ENCODE results near the gene ELFN2.

ELFN2 gene

GRCh38 chr22:37320726-37321677, 106.3 kb downstream of the ELFN2 start:
- Histone ChIP-seq H3K79me2 (ENCODE audit: low read length) (no peaks in the 10 kb centered on the region), H3K36me3 (replicated peaks; ENCODE audit: insufficient read depth, low read length) (no peaks in the 10 kb centered on the region), H3K9me2 (replicated peaks; ENCODE audit: insufficient read depth, low read length) (no peaks in the 10 kb centered on the region), H3K27me3 (replicated peaks; ENCODE audit: insufficient read depth, low read length) (peaks cover 88% of the 10 kb centered on the region), H3K4me3 (ENCODE audit: low read length) (no peak overlapping the region), H2AFZ (ENCODE audit: low read length) (no peak overlapping the region), H4K20me1 (ENCODE audit: insufficient read depth, low read length) (no peaks in the 10 kb centered on the region), H3K27ac (ENCODE audit: low read length) (no peak overlapping the region), H3K9me3 (replicated peaks; ENCODE audit: insufficient read depth, low read length) (no peaks in the 10 kb centered on the region), H3F3A (ENCODE audit: insufficient read depth, low read length) (no peaks in the 10 kb centered on the region), H3K4me2 (ENCODE audit: low read depth, low read length) (no peak overlapping the region), H3K4me1 (ENCODE audit: low read length) (no peaks in the 10 kb centered on the region), H3K9ac (ENCODE audit: low read length) (no peak overlapping the region)
- DNase-seq = no peak
- TF ChIP-seq CTCF (IDR thresholded peaks at IDR 0.05; ENCODE audit: low read length) (no peak), EZH2phosphoT487 (IDR thresholded peaks at IDR 0.05; ENCODE audit: low read length) (no peak), EZH2 (optimal IDR thresholded peaks at IDR 0.05; ENCODE audit: low read depth, low read length) (no peak)

GRCh38 chr22:37319469-37319868, 107.8 kb downstream of the ELFN2 start:
- Histone ChIP-seq H3K9me3 (replicated peaks; ENCODE audit: insufficient read depth, low read length) (no peaks in the 10 kb centered on the region), H3K27me3 (replicated peaks; ENCODE audit: insufficient read depth, low read length) (peaks cover 82% of the 10 kb centered on the region), H3K9me2 (replicated peaks; ENCODE audit: insufficient read depth, low read length) (no peaks in the 10 kb centered on the region), H4K20me1 (ENCODE audit: insufficient read depth, low read length) (no peaks in the 10 kb centered on the region), H3K36me3 (replicated peaks; ENCODE audit: insufficient read depth, low read length) (no peaks in the 10 kb centered on the region), H3K79me2 (ENCODE audit: low read length) (no peaks in the 10 kb centered on the region), H3K4me2 (ENCODE audit: low read depth, low read length) (no peak overlapping the region), H2AFZ (ENCODE audit: low read length) (no peak overlapping the region), H3K9ac (ENCODE audit: low read length) (no peak overlapping the region), H3K27ac (ENCODE audit: low read length) (no peak overlapping the region), H3F3A (ENCODE audit: insufficient read depth, low read length) (no peaks in the 10 kb centered on the region), H3K4me1 (ENCODE audit: low read length) (no peaks in the 10 kb centered on the region), H3K4me3 (ENCODE audit: low read length) (no peak overlapping the region)
- TF ChIP-seq EZH2phosphoT487 (IDR thresholded peaks at IDR 0.05; ENCODE audit: low read length) = no peak
- TF ChIP-seq CTCF (IDR thresholded peaks at IDR 0.05; ENCODE audit: low read length) = no peak
- no peak for TF ChIP-seq EZH2 (optimal IDR thresholded peaks at IDR 0.05; ENCODE audit: low read depth, low read length)
- DNase-seq = no peak

- H3K4me1 ChIP-seq (ENCODE audit: low read length) = no peaks in the 10 kb centered on the region
- H2AFZ ChIP-seq (ENCODE audit: low read length) = no peak overlapping the region
These were observed 108.7 kb downstream of the ELFN2 start for GRCh38 chr22:37318364-37319109.

More at GRCh38 chr22:37318364-37319109, 108.7 kb downstream of the ELFN2 start:
- no peaks in the 10 kb centered on the region for H3F3A ChIP-seq (ENCODE audit: insufficient read depth, low read length)
- no peaks in the 10 kb centered on the region for H4K20me1 ChIP-seq (ENCODE audit: insufficient read depth, low read length)
- no peaks in the 10 kb centered on the region for H3K79me2 ChIP-seq (ENCODE audit: low read length)
- TF ChIP-seq EZH2 (optimal IDR thresholded peaks at IDR 0.05; ENCODE audit: low read depth, low read length) = no peak
- no peak for TF ChIP-seq EZH2phosphoT487 (IDR thresholded peaks at IDR 0.05; ENCODE audit: low read length)
- no peak for TF ChIP-seq CTCF (IDR thresholded peaks at IDR 0.05; ENCODE audit: low read length)
- no peak overlapping the region for H3K4me3 ChIP-seq (ENCODE audit: low read length)
- no peak overlapping the region for H3K4me2 ChIP-seq (ENCODE audit: low read depth, low read length)
- H3K27ac ChIP-seq (ENCODE audit: low read length) = no peak overlapping the region
- H3K36me3 ChIP-seq (replicated peaks; ENCODE audit: insufficient read depth, low read length) = no peaks in the 10 kb centered on the region
- peaks cover 73% of the 10 kb centered on the region for H3K27me3 ChIP-seq (replicated peaks; ENCODE audit: insufficient read depth, low read length)
- no peaks in the 10 kb centered on the region for H3K9me2 ChIP-seq (replicated peaks; ENCODE audit: insufficient read depth, low read length)
- no peak for DNase-seq
- no peak overlapping the region for H3K9ac ChIP-seq (ENCODE audit: low read length)
- H3K9me3 ChIP-seq (replicated peaks; ENCODE audit: insufficient read depth, low read length) = no peaks in the 10 kb centered on the region

All from MM.1S (cell line).